Measurements from ENCODE around the gene DNAJC13.

DNA sequence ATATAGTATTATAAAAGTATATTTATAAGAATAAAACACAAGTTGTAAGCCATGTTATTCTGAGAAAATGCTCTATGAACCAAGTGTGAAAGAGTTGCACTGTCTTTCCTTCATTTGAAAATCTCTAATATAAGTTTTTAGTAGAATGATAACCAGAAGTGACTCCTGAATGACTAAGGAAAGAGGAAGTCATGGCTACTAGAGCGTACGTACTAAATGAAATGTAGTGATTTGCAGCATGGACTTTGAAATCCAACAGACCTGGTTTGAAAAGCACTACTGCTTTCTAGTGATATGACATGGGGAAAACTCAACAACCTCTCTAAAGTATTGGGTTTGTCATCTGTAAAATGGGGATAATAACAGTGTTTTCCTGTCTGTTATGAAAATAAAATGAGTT, 10.3 kb upstream of the DNAJC13 start:
- TF ChIP-seq EZH2 (IDR thresholded peaks at IDR 0.05; ENCODE audit: borderline replicate concordance, insufficient read depth, low read depth, low read length, poor library complexity, severe bottlenecking) = no peak
- TF ChIP-seq CTCF (IDR thresholded peaks at IDR 0.05) = no peak
